ENCODE results near the gene DNAAF8. TPM values are rescaled to one million over a fixed set of nuclear protein-coding genes. Genes with fewer than 3 reads are reported as not detected.

The DNAAF8 gene
- total and polyA plus RNA-seq, 8 donors, result 0.23 to 1.0 (median 0.58) TPM

- Histone ChIP-seq H3K9me3 (no peaks in the 10 kb centered on the region), H3K27me3 (no peaks in the 10 kb centered on the region), H3K27ac (no peak overlapping the region), H3K36me3 (no peaks in the 10 kb centered on the region), H3K4me1 (no peaks in the 10 kb centered on the region), H3K4me3 (peak overlapping the region in 1 of 4 donors; percentile 25)
- WGBS, 2 donors, result 35 to 38% methylated on average over 14 of the region's 14 CpGs
- DNase-seq, result no peak
- peak in 3 of 4 donors; percentile 32 to 55 (median 45) for ATAC-seq
- TF ChIP-seq CTCF (IDR thresholded peaks at IDR 0.05), result no peak
- intact Hi-C loops (cut with DNase I), result no loop called here
- no peak for FAIRE-seq
These were observed 9.0 kb downstream of the DNAAF8 start for GRCh38 chr16:4743226-4743878.

GRCh38 chr16:4744555-4745273 is 10.4 kb downstream of the DNAAF8 start:
- Histone ChIP-seq H3K27me3 (no peaks in the 10 kb centered on the region), H3K27ac (no peak overlapping the region), H3K36me3 (no peaks in the 10 kb centered on the region), H3K4me3 (no peak overlapping the region), H3K9me3 (no peaks in the 10 kb centered on the region), H3K4me1 (no peaks in the 10 kb centered on the region)
- no peak for FAIRE-seq
- TF ChIP-seq CTCF (IDR thresholded peaks at IDR 0.05), result no peak
- intact Hi-C loops (cut with DNase I), result no loop called here
- 73 to 77% methylated on average over 13 of the region's 13 CpGs for WGBS, 2 donors
- no peak for DNase-seq
- ATAC-seq, result peak in 1 of 4 donors; percentile 12

- ATAC-seq (peak in 1 of 4 donors; percentile 6), DNase-seq (no peak), FAIRE-seq (no peak)
- Histone ChIP-seq H3K4me3 (no peak overlapping the region), H3K4me1 (no peaks in the 10 kb centered on the region), H3K9me3 (no peaks in the 10 kb centered on the region), H3K36me3 (no peaks in the 10 kb centered on the region), H3K27me3 (no peaks in the 10 kb centered on the region), H3K27ac (no peak overlapping the region)
- no peak for TF ChIP-seq CTCF (IDR thresholded peaks at IDR 0.05)
- WGBS, 2 donors, result 80 to 94% methylated on average over 3 of the region's 3 CpGs
- intact Hi-C loops (cut with DNase I), result no loop called here
These were observed 10.9 kb downstream of the DNAAF8 start for GRCh38 chr16:4745274-4745569.

- no peaks in the 10 kb centered on the region for H3K9me3 ChIP-seq
- no peaks in the 10 kb centered on the region for H3K27me3 ChIP-seq
- H3K4me3 ChIP-seq, result no peak overlapping the region
- no peak overlapping the region for H3K27ac ChIP-seq
- no peak for TF ChIP-seq CTCF (IDR thresholded peaks at IDR 0.05)
- H3K36me3 ChIP-seq, result no peaks in the 10 kb centered on the region
- FAIRE-seq, result no peak
- no peak for DNase-seq
- WGBS, 2 donors, result 76 to 80% methylated on average over 8 of the region's 8 CpGs
- H3K4me1 ChIP-seq, result no peaks in the 10 kb centered on the region
- intact Hi-C loops (cut with DNase I), result no loop called here
- peak in 1 of 4 donors; percentile 22 for ATAC-seq
These were observed 11.9 kb downstream of the DNAAF8 start for GRCh38 chr16:4746215-4746614.

GRCh38 chr16:4746991-4747574 is 12.7 kb downstream of the DNAAF8 start:
- TF ChIP-seq CTCF (IDR thresholded peaks at IDR 0.05), result no peak
- 70 to 72% methylated on average over 13 to 15 of the region's 15 CpGs for WGBS, 2 donors
- intact Hi-C loops (cut with DNase I), result no loop called here
- DNase-seq (peak in 2 of 6 donors; percentile 53 to 59), FAIRE-seq (no peak), ATAC-seq (peak in 1 of 4 donors; percentile 4)
- H3K36me3 ChIP-seq, result peaks cover 0 to 8% (median 3%) of the 10 kb centered on the region in 3 donors
- no peaks in the 10 kb centered on the region for H3K9me3 ChIP-seq
- H3K27me3 ChIP-seq, result no peaks in the 10 kb centered on the region
- H3K4me1 ChIP-seq, result no peaks in the 10 kb centered on the region
- no peak overlapping the region for H3K27ac ChIP-seq
- H3K4me3 ChIP-seq, result no peak overlapping the region

Measured in pancreas (tissue), 10 donors.